HEK293 (cell line): ENCODE measurements around the gene VPS35L.

Experiments
- CTCF ChIA-PET: fragments of 350-600 bp; formaldehyde crosslinking; extraction: SDS; loops from one replicate; lab custom pipeline; 2021; ENCODE audit warnings: antibody characterized with exemption; lab: Yijun Ruan, JAX
- POLR2A ChIA-PET: fragments of 300-600 bp; formaldehyde crosslinking; extraction: SDS; loops from one replicate; lab custom pipeline; 2020; ENCODE audit warnings: antibody characterized with exemption, inconsistent platforms; lab: Yijun Ruan, JAX
- H3K27ac ChIP-seq: fragments of 200-500 bp; sonication (Bioruptor generic); 2 replicates; pipeline ENCODE4 v1.5.1; 2014; ENCODE audit warnings: low read depth, low read length, control low read depth, inconsistent platforms; ENCODE audit errors: extremely low read depth
- H3K36me3 ChIP-seq, 2 experiments: fragments of 200-500 bp in 1 of 2; sonication (Bioruptor generic) in 1 of 2; 1 replicate in 1 of 2; 2 replicates in 1 of 2; pipeline ENCODE4 v1.5.1; 2014 to 2017; ENCODE audit warnings: inconsistent platforms in 2 of 2, low read length in 2 of 2; ENCODE audit not compliant: control insufficient read depth in 2 of 2, insufficient read depth in 1 of 2
- H3K4me1 ChIP-seq: fragments of 200-500 bp; sonication (Bioruptor generic); 2 replicates; pipeline ENCODE4 v1.5.1; 2014; ENCODE audit warnings: mild to moderate bottlenecking, low read length, inconsistent platforms; ENCODE audit not compliant: control insufficient read depth, insufficient read depth
- H3K4me3 ChIP-seq: 2 replicates; pipeline ENCODE4 v1.5.1; 2011; ENCODE audit warnings: low read depth, mild to moderate bottlenecking, control low read depth, low read length, moderate library complexity
- H3K9me3 ChIP-seq: fragments of 200-500 bp; sonication (Bioruptor generic); 2 replicates; pipeline ENCODE4 v1.5.1; 2014; ENCODE audit warnings: low read depth, low read length, inconsistent platforms; ENCODE audit not compliant: control insufficient read depth, insufficient read depth
- CTCF ChIP-seq: fragments of 450-650 bp; formaldehyde crosslinking; IDR thresholded peaks from 2 replicates; pipeline ENCODE4 v1.5.1; 2016; ENCODE audit warnings: missing biosample characterization, missing genetic modification characterization
- EGR2 ChIP-seq: fragments of 450-650 bp; formaldehyde crosslinking; IDR thresholded peaks from 2 replicates; pipeline ENCODE4 v1.5.1; 2016; ENCODE audit warnings: low read depth, missing biosample characterization, missing genetic modification characterization
- GFI1B ChIP-seq: fragments of 450-650 bp; formaldehyde crosslinking; IDR thresholded peaks from 2 replicates; pipeline ENCODE4 v1.5.1; 2016; ENCODE audit warnings: missing biosample characterization, missing genetic modification characterization
- KLF1 ChIP-seq: fragments of 450-650 bp; formaldehyde crosslinking; IDR thresholded peaks from 2 replicates; pipeline ENCODE4 v1.5.1; 2016; ENCODE audit warnings: missing biosample characterization, missing genetic modification characterization
- TCF7L2 ChIP-seq: IDR thresholded peaks from 2 replicates; pipeline ENCODE4 v1.6.1; 2011; ENCODE audit warnings: low read depth, mild to moderate bottlenecking, inconsistent platforms, low read length, moderate library complexity, borderline replicate concordance
- YY2 ChIP-seq: fragments of 450-650 bp; formaldehyde crosslinking; IDR thresholded peaks from 2 replicates; pipeline ENCODE4 v1.5.1; 2016; ENCODE audit warnings: missing biosample characterization, missing genetic modification characterization
- ZBTB11 ChIP-seq: fragments of 450-650 bp; formaldehyde crosslinking; conservative IDR thresholded peaks from 2 replicates; pipeline ENCODE4 v1.5.1; 2016; ENCODE audit warnings: low read depth, missing biosample characterization, missing genetic modification characterization
- ZBTB21 ChIP-seq: fragments of 450-650 bp; formaldehyde crosslinking; IDR thresholded peaks from 2 replicates; pipeline ENCODE4 v1.5.1; 2017; ENCODE audit warnings: missing biosample characterization, missing genetic modification characterization
- ZNF146 ChIP-seq: fragments of 450-650 bp; formaldehyde crosslinking; IDR thresholded peaks from 2 replicates; pipeline ENCODE4 v1.5.1; 2016; ENCODE audit warnings: missing biosample characterization, missing genetic modification characterization
- ZNF2 ChIP-seq: fragments of 450-650 bp; formaldehyde crosslinking; IDR thresholded peaks from 2 replicates; pipeline ENCODE4 v1.5.1; 2016; ENCODE audit warnings: missing biosample characterization, missing genetic modification characterization
- ZNF23 ChIP-seq: fragments of 450-650 bp; formaldehyde crosslinking; IDR thresholded peaks from 2 replicates; pipeline ENCODE4 v1.5.1; 2016; ENCODE audit warnings: missing biosample characterization, missing genetic modification characterization, borderline replicate concordance
- ZNF302 ChIP-seq: fragments of 450-650 bp; formaldehyde crosslinking; IDR thresholded peaks from 2 replicates; pipeline ENCODE4 v1.5.1; 2016; ENCODE audit warnings: missing biosample characterization, missing genetic modification characterization, low read depth
- ZNF341 ChIP-seq: fragments of 450-650 bp; formaldehyde crosslinking; IDR thresholded peaks from 2 replicates; pipeline ENCODE4; 2016; ENCODE audit warnings: low read depth, missing biosample characterization, missing genetic modification characterization
- ZNF350 ChIP-seq: fragments of 450-650 bp; formaldehyde crosslinking; IDR thresholded peaks from 2 replicates; pipeline ENCODE4 v1.5.0; 2017; ENCODE audit warnings: missing biosample characterization, mild to moderate bottlenecking, missing genetic modification characterization
- ZNF423 ChIP-seq: fragments of 450-650 bp; formaldehyde crosslinking; IDR thresholded peaks from 2 replicates; pipeline ENCODE4 v1.5.1; 2016; ENCODE audit warnings: missing biosample characterization, missing genetic modification characterization
- ZNF514 ChIP-seq: fragments of 450-650 bp; formaldehyde crosslinking; IDR thresholded peaks from 2 replicates; pipeline ENCODE4 v1.5.1; 2016; ENCODE audit warnings: missing biosample characterization, missing genetic modification characterization
- ZNF530 ChIP-seq: fragments of 450-650 bp; formaldehyde crosslinking; IDR thresholded peaks from 2 replicates; pipeline ENCODE4 v1.5.1; 2016; ENCODE audit warnings: low read depth, missing biosample characterization, missing genetic modification characterization
- ZNF555 ChIP-seq: fragments of 450-650 bp; formaldehyde crosslinking; conservative IDR thresholded peaks from 2 replicates; pipeline ENCODE4 v1.5.1; 2017; ENCODE audit warnings: missing biosample characterization, mild to moderate bottlenecking, missing genetic modification characterization, inconsistent platforms
- ZNF600 ChIP-seq: fragments of 450-650 bp; formaldehyde crosslinking; IDR thresholded peaks from 2 replicates; pipeline ENCODE4 v1.5.1; 2016; ENCODE audit warnings: missing biosample characterization, missing genetic modification characterization
- ZNF610 ChIP-seq: fragments of 450-650 bp; formaldehyde crosslinking; IDR thresholded peaks from 2 replicates; pipeline ENCODE4 v1.5.1; 2016; ENCODE audit warnings: missing biosample characterization, missing genetic modification characterization, borderline replicate concordance
- ZNF623 ChIP-seq: fragments of 450-650 bp; formaldehyde crosslinking; IDR thresholded peaks from 2 replicates; pipeline ENCODE4 v1.5.1; 2016; ENCODE audit warnings: missing biosample characterization, missing genetic modification characterization

The VPS35L gene

DNA sequence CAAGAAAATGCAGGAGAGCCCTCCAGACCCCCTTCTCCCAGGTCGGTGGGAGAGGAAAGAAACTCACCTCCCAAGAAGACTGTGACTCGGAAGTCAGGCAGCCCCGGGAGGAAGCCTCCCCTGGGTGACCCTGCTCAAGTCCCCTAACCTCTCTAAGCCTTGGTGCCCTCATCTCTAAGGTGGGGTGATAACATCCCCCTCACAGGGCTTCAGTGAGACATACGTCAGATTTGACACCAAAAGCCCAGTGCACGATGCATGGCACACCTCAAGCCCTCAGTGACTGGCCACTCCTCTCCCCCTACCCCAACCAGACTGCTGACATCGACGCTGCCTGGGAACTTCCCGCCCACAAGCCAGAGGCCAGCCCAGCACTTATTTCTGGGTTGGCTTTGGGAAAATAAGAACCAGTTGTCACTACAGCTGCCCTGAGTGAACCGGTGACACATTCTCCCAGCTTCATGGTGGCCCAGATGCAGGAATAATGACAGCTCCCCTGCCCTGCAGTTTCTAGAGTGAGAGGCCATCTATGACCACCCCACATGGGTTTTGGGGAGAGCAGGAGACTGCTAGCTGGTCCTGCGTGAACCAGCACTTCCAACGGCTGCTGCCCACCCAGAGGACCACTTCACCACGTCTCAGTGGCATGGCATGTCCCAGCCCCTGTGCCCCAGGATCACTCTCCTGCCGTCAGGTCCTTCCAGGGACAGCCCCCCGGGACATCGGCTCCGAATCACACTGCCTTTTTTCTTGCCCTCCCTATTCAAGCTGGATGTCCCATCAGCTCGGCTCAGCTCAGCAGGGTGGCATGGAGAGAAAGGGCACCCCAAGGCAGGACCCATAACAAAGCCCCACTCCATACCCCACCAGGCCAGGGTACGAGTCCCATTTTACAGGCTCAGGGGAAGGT lies 153.0 kb downstream of the VPS35L start:
- CTCF ChIA-PET: no interaction called here
- H3K36me3 ChIP-seq: peaks cover 4 to 96% of the 10 kb centered on the region in 2 experiments

DNA sequence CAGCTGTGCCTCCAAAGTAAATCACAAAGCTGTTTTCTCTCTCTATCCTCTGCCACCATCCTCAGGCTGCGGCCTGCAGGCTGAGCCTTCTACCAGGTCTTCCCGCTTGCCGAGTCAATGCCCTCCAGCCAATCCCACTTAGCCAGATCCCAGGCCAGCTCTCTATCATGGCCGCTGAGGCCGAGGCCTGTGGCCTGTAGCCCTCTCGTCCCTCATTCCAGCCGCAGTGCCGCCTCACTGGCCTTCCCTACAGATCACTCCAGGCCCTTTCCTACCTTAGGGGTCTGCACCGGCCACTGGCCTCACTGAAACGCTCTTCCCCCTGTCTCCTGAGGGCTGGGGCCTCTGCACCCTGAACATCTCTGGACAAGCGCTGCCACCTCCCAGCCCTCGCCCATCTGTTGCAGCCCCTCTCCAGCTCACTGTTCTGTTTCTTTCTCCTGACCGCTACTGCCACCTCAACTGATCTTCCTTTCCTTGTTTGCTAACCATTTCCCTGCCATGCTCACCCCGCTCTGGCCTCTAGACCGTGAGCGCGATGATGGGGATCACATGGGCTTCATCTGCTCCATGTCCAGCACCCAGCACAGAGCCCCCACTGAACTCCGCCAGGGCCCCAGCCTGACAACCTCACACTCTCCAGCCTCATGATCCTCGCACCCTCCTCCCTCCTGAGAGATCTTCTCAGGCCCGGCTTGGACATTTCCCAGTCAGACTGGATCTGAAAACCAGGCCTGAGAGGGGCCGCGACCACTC lies 154.1 kb downstream of the VPS35L start:
- peaks cover 4 to 96% of the 10 kb centered on the region in 2 experiments for H3K36me3 ChIP-seq
- TF ChIP-seq ZNF530 (tag by site-specific recombination) (no peak), KLF1 (no peak), ZNF146 (no peak), ZNF555 (no peak), ZNF600 (tag by site-specific recombination) (no peak), ZNF341 (no peak), ZNF623 (tag by site-specific recombination) (no peak), ZNF302 (tag by site-specific recombination) (no peak), ZNF610 (tag by site-specific recombination) (no peak), ZNF23 (tag by site-specific recombination) (no peak), ZNF350 (no peak), YY2 (tag by site-specific recombination) (no peak), ZBTB11 (tag by site-specific recombination) (no peak)
- no peak overlapping the region for H3K27ac ChIP-seq
- H3K9me3 ChIP-seq: no peaks in the 10 kb centered on the region
- ChIA-PET CTCF (interaction anchor here (1.3 kb wide), 1 partner anchor 126 kb away, joined by 4 read pairs; no protein-coding TSS in a partner anchor), POLR2A (interaction anchor here (1.0 to 1.1 kb wide), 2 partner anchors 10 to 14 kb away, joined by 3 read pairs; no protein-coding TSS in a partner anchor)
- H3K4me3 ChIP-seq: no peak overlapping the region
- no peaks in the 10 kb centered on the region for H3K4me1 ChIP-seq

More for the DNA sequence above, 153.0 kb downstream of the VPS35L start:
- Histone ChIP-seq H3K9me3 (no peaks in the 10 kb centered on the region), H3K4me1 (no peaks in the 10 kb centered on the region), H3K4me3 (no peak overlapping the region), H3K27ac (no peak overlapping the region)
- TF ChIP-seq EGR2 (peak; percentile 34; the same call in 1 of the 2 replicates), GFI1B (tag by site-specific recombination) (no peak)
- POLR2A ChIA-PET: interaction anchor here (1.0 kb wide), 1 partner anchor 9 kb away, joined by 3 read pairs; no protein-coding TSS in a partner anchor

DNA sequence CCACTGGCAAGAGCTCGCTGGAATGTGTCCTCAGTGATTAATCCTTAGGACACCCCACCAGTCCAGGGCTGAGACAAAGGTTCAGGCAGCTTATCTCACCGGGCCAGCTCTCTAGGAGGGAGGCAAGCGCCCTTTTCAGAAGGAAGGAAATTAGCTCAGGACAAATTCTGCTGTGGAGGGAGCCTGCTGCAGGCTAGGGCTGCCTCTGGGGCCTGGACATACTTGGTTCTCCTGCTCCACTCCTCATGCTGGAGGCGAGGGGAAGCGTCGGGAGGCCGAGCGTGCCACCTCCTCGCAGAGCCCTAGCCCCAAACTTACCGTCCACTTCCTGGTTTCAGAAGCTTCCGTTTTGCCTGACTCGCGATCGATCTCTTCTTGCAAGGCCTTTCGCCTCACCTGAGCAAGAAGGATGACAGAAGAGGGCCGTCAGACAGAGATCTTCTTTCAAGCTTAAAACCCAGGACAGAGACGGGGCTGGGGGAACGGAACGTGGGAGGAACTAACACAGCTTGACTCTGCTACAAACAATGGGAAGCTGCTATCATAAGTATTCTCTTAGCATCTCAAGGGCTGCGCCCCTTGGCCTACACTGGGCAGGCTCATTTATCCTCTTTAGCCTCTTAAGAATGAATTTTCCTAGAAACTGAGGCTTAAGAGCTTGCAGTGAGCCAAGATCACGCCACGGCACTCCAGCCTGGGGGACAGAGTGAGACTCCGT lies 154.8 kb downstream of the VPS35L start:
- no peak overlapping the region for H3K27ac ChIP-seq
- H3K4me3 ChIP-seq: no peak overlapping the region
- TF ChIP-seq CTCF (tag by site-specific recombination): no peak
- TF ChIP-seq ZNF423 (tag by site-specific recombination): no peak
- no peak for TF ChIP-seq TCF7L2
- no peak for TF ChIP-seq ZNF302 (tag by site-specific recombination)
- TF ChIP-seq ZBTB21 (tag by site-specific recombination): no peak
- TF ChIP-seq ZNF514 (tag by site-specific recombination): no peak
- no peak for TF ChIP-seq ZNF2
- peaks cover 4 to 94% of the 10 kb centered on the region in 2 experiments for H3K36me3 ChIP-seq
- ChIA-PET POLR2A (interaction anchor here (0.6 to 1.1 kb wide), 2 partner anchors 13 to 913 kb away, joined by 3 to 4 read pairs; no protein-coding TSS in a partner anchor), CTCF (interaction anchor here (0.7 to 1.3 kb wide), 2 partner anchors 126 to 177 kb away, joined by 3 to 4 read pairs; no protein-coding TSS in a partner anchor)
- no peaks in the 10 kb centered on the region for H3K9me3 ChIP-seq
- H3K4me1 ChIP-seq: no peaks in the 10 kb centered on the region
